HL-60 (cell line): ENCODE measurements around the gene HOXC12.

Experiments
- CTCF ChIP-seq: IDR thresholded peaks from one replicate; pipeline ENCODE4 v1.5.1; 2011; ENCODE audit warnings: low read length, control low read depth, inconsistent platforms; ENCODE audit not compliant: insufficient read depth
- GABPA ChIP-seq: IDR thresholded peaks from 2 replicates; pipeline ENCODE4 v1.6.1; 2012; ENCODE audit warnings: low read depth
- POLR2AphosphoS5 ChIP-seq: IDR thresholded peaks from 2 replicates; pipeline ENCODE4 v1.6.1; 2012; ENCODE audit warnings: low read depth
- REST ChIP-seq: IDR thresholded peaks from 2 replicates; pipeline ENCODE4 v1.6.1; 2012; ENCODE audit warnings: low read depth; ENCODE audit not compliant: insufficient replicate concordance
- SPI1 ChIP-seq: IDR thresholded peaks from 2 replicates; pipeline ENCODE4 v1.6.1; 2012; ENCODE audit warnings: low read depth, mild to moderate bottlenecking, borderline replicate concordance

GRCh38 chr12:53941187-53941586 lies 13.5 kb upstream of the HOXC12 start:
- TF ChIP-seq CTCF: no peak
- no peak for TF ChIP-seq REST
- no peak for TF ChIP-seq POLR2AphosphoS5
- TF ChIP-seq GABPA: no peak
- TF ChIP-seq SPI1: no peak
